NCI-H2227 (cell line): ENCODE data around the gene KRT14.
A peak's percentile ranks its signal among the peaks of the same experiment; 100 is the strongest.
"Not testable (repeated sequence)": the region's sequence is repeated elsewhere in the genome, so short reads cannot be mapped to it uniquely, and the experiment has no call there.

Experiments used
- DNase-seq: peaks from one replicate; lab custom pipeline; 2025; ENCODE audit not compliant: unreplicated experiment; lab: John Stamatoyannopoulos, UW

The KRT14 gene

DNA sequence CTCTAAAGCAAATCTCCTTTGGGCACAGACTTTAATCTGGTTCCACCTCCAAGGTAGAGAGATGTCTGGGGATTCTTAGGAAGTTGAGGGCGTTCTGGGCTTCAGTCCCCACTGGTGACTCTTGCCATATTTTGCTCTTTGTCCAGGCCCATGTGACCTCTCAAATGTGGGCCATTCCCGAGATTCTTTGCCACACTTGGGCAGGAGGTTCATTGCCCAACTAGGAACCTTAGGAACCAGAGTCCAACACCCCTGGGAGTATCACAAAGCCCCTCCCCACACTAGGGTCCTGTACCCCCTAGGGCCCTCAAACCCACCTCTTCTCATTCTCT lies 6.5 kb downstream of the KRT14 start:
- no peak for DNase-seq

- DNase-seq, result peak; percentile 51
These were observed 7.0 kb downstream of the KRT14 start for GRCh38 chr17:41579484-41580243.

DNA sequence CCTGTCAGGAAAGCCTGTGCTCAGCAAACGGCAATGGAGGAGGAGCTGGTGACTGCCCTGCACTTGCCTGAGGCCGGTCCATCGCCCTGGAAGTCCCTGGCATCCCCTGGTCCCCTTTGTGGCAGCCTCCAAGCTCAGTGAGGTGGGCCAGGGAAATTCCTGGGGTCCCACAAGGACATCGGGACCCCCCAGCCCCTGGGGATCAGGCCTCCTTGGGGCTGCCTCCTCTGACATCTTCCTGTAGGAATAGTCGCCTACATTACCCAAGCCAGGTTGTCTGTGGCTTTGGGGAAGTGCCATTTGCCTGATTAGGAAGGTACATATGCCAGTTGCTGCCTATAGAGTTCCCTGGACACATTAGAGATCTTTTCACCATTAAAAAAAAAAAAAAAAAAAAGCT lies 7.7 kb downstream of the KRT14 start:
- no peak for DNase-seq

DNA sequence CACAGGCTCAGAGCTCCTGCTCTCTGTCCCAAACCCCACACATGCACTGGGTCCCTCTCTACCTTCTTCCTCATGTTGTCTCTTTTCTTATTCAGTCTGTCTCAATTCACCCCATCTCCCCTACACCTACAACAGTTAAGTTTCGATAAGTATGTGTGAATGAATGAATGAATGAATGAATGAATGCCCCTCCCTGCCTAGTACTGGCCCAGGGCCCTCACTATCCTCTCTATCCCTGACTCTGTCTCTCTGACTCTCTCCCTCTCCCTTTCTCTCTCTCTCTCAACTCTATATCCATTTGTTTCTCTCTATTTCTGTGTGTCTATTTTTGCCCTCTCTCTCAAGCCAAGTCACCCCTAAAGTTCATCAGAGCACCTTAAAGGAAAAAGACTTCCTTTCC lies 8.2 kb downstream of the KRT14 start:
- DNase-seq, result no peak

DNA sequence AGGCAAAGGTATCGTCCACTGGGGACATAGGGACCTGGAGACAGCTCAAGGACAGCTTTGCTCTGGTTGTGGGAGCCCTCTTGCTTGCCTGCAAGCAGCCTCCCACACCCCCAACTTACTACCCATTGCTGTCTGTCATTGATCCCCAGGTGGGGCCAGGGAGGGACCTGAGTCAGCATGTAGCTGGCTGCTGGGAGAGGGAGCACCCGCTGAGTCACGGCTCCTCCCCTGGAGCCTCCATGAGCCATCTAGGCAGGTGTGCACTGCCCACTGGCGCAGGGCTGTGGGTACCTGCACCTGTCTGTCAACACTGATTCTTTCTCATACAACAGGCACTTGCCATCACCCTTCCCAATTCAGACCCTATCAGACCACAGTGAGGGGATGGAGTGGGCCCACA lies 10.0 kb downstream of the KRT14 start:
- not testable (repeated sequence) for DNase-seq

- no peak for DNase-seq
These were observed 11.4 kb downstream of the KRT14 start for GRCh38 chr17:41575336-41575735.

DNA sequence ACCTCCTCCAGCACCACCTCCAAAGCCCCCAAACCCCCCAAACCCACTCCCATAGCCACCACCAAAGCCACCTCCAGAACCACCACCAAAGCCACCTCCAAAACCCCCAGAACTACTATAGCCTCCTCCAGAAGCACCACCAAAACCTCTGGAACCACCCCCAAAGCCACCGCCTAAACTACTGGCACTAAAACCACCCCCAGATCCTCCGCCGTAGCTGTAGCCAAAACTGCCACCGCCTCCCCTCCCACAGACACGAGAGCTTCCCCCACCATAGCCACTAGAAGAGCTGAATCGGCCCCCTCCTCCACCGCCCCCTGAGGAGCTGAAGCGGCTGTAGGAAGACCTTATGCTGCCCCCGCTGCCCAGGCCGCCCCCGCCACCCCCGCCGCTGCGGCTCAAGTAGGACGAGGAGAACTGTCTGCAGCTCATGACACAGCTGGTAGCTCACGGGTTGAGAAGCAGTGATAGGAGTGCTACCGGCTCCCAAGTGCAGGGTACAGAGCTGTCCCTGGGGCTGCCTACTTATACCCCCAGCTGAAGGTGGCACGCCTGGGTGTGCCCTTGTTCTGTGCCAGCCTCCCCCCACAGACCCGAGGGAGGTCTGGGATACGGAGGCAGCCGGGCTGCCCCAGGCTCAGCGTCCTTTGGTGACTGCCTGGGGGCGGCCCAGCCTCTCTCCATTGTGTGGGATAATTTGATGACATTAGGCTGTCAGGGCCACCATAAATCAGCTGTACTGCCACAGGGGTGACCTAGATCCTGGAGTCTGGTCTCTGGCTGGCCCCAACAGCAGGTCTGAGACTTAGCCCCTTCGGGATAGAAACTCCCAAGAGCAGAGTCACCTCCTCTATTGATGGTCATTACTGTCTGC lies 14.9 kb downstream of the KRT14 start, which contains the start of gene KRT9:
Gene KRT9, minus strand, starts transcription at position 499 of the 874 bp plus-strand sequence. Its CDS starts 67 bp downstream, at position 432.
- peak; percentile 51 for DNase-seq

- DNase-seq, result no peak
These were observed 19.4 kb downstream of the KRT14 start for GRCh38 chr17:41567317-41567716.

DNA sequence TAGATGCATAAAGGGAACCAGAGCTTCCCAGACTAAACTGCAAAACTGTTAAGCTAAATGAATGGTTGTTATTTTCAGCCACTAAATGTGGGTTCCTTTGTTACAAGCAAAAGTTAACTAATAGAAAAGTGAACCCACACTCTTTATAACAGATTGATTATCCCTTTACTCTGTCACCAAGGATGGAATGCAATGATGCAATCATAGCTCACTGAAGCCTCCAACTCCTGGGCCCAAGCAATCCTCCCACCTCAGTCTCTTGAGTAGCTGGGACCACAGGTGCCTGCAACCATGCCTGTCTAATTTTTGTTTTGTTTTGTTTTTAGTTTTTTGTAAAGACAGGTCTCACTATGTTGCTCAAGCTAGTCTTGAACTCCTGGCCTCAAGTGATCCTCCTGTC lies 21.4 kb downstream of the KRT14 start:
- DNase-seq, result no peak

DNA sequence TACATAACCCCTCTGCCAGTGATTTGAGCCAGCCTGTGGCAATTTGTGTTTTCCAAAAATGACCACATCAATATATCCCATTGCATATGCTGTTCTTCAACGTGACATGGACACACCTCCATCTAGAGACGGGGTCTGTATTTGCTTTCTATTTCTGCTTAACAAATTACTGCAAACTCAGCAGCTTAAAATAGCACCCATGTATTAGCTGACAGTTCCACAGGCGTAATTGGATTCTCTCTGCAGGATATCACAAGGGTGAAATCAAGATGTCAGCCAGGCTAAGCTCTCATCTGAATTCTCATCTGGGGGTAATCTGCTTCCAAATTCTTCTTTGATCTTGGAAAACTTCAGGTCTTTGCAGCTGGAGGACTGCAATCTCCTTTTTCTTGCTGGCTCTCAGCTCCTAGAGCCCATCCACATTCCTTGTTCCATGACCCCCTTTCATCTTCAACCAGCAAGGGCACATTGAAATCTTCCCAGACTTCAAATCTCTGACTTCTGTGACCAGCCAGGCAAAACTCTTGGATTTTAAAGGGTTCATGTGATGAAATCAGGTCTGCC lies 23.0 kb downstream of the KRT14 start:
- DNase-seq, result peak; percentile 37

DNA sequence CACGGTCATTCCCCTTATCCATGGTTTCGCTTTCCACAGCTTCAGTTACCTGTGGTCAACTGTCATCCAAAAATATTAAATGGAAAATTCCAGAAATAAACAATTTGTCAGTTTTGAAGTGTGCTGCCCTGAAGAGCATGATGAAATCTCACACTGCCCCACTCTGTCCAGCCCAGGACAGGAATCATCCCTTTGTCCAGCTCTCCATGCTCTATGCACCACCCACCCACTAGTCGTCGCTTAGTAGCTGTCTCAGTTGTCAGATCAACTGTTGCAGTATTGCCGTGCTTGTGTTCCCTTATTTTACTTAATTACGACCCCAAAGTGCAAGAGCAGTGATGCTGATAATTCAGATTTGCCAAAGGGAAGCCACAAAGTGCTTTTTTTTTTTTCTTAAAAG lies 25.1 kb downstream of the KRT14 start:
- no peak for DNase-seq

- no peak for DNase-seq
These were observed 27.1 kb downstream of the KRT14 start for GRCh38 chr17:41559548-41559947.

DNA sequence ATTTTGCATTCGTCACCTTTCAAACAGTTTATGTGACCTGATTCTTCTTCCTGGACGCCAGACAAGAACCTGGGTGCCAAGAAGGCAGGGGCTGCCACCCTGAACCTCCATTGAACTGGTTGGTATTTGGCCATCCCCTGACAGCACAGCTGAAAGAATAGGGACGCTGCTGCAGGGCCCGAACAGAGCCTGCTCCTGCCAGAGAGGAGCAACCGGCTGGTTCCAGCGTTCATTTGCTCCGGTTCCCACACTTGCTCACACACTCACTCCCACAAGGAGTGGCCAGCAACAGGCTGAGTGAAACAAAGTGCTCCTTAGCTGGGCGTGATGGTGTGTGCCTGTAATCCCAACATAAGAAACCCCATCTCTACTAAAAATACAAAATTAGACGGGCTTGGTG lies 29.8 kb downstream of the KRT14 start:
- no peak for DNase-seq

DNA sequence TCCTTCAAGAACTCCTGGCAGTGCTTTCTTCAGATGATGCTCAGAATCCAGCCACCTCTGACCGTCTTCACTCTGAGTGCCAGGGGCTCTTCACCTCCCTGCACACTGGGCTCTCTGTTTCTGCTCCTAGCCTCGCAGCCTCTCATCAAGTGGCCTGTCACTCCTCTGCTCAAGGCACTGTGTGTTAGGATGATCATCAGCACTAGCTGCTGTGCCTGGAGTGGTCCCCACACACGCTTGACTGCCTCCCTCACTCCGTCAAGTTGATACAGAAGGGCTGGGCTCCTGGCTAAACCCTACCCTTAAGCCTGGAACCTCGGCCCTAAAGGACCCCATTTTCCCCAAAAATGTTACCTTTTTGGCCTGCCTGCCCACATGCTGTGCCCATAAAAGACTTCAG lies 30.4 kb downstream of the KRT14 start:
- no peak for DNase-seq

DNA sequence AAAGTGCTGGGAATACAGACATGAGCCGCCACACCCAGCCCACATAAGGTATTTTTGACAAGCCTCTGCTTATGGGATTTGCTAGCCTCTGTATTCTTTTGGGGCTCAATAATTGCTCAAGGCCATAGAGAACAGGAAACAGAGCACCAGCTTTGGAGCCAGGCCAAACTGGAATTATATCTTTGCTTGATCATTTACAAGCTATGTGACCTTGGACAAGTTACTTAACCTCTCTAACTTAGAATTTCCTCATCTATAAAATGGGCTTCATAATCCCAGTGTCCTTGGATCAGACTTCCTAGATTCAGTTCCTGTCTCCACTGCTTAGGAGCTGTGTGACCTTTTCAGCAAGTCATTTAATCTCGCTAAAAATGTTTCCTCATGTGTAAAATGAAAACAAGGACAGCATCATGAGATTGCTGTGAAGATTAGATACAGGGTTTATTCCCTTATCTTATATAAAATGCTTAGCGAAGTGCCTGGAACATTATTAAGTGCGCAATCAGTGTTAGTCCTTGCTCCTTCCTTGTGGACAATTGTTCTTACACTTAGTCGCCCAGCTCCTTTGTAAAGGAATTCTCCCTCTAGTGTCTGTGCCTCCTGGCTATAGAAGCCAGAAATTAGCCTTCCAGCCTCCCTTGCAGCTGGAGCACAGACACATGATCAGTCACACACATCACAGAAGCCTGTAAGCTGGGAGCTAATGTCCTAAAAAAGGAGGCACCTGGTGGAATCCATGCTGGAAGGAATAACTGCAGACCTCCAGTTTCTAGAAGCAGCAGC lies 31.4 kb downstream of the KRT14 start:
- no peak for DNase-seq

GRCh38 chr17:41553987-41554680 lies 32.6 kb downstream of the KRT14 start:
- DNase-seq, result no peak

DNA sequence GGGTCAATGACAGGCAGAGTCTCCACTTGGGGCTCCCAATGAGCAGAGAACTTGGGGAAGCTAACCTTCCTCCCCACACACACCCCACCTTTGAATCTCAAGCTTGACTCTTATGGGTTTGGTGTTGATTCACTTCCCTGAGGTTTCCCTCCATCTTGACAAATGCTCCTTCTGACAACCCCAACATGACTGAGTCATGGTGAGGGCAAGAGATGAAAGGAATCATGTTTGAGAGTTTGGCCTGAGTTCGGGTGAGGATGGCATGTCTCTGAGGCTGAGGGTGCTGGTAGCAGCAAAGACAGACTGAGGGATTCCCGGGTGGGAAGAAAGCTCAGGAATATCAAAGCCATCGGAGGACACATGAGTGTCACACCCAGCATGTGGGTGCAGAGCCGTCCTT lies 33.5 kb downstream of the KRT14 start:
- no peak for DNase-seq

DNA sequence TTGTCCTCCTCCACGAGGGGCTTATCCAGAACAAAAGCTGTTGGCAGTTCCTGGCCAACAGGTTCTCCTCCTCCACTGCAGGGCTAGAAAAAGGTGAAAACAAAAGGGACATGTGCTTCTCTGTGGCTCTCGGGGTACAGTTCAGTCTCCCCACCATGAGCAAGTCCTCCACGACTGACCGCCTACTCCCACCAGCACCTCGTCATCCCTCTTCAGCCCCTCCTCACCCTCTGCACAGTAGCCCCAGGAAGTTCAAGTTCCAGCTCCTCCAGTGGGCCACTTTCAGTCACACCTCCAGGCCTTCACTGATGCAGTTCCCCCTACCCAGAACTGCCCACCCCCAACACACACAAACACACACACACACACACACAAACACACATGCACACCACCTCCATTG lies 34.2 kb downstream of the KRT14 start:
- no peak for DNase-seq

DNA sequence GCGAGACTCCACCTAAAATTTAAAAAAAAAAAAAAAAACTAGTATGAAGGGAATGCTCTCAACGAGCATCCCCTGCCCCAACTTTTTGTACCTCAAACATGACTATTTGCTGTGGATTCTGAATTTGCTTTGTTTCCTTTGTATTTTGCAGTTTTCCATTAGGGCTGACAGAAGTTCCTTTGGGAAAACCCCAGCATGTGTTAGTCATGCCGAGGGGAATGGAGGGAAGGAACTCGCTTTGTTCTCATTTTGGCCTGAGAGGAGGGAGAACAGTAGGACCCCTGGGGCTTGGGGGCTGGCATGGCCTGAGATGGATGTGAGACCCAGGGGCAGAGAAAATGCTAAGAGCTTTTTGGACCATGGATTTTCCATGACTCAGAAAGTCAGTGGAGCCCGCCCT lies 35.3 kb downstream of the KRT14 start:
- no peak for DNase-seq

- DNase-seq, result no peak
These were observed 37.1 kb downstream of the KRT14 start for GRCh38 chr17:41549596-41550039.
